Measurements from ENCODE around the gene DAZL. TPM values are rescaled to one million over a fixed set of nuclear protein-coding genes. Genes with fewer than 3 reads are reported as not detected.

The DAZL gene
- total RNA-seq, 1 experiment from 2014 or later: not detected

- ChIA-PET POLR2A (ENCODE audit: unreplicated experiment) (no interaction called here), CTCF (no interaction called here)
- no peak overlapping the region for H3K4me2 ChIP-seq
- no peak for DNase-seq
- no peaks in the 10 kb centered on the region for H3K4me1 ChIP-seq (replicated peaks; ENCODE audit: insufficient read depth)
- H3K36me3 ChIP-seq (ENCODE audit: low read depth): no peaks in the 10 kb centered on the region
- H3F3A ChIP-seq (ENCODE audit: insufficient read depth, low read depth): no peaks in the 10 kb centered on the region
- H4K20me1 ChIP-seq (ENCODE audit: insufficient read depth): no peaks in the 10 kb centered on the region
- H2AFZ ChIP-seq: no peak overlapping the region
- intact Hi-C loops (cut with micrococcal nuclease; ENCODE audit: unreplicated experiment): loop anchor here (10.0 kb wide), 1 partner anchor 805 kb away; no protein-coding TSS in a partner anchor
- TF ChIP-seq, protein P1, sequence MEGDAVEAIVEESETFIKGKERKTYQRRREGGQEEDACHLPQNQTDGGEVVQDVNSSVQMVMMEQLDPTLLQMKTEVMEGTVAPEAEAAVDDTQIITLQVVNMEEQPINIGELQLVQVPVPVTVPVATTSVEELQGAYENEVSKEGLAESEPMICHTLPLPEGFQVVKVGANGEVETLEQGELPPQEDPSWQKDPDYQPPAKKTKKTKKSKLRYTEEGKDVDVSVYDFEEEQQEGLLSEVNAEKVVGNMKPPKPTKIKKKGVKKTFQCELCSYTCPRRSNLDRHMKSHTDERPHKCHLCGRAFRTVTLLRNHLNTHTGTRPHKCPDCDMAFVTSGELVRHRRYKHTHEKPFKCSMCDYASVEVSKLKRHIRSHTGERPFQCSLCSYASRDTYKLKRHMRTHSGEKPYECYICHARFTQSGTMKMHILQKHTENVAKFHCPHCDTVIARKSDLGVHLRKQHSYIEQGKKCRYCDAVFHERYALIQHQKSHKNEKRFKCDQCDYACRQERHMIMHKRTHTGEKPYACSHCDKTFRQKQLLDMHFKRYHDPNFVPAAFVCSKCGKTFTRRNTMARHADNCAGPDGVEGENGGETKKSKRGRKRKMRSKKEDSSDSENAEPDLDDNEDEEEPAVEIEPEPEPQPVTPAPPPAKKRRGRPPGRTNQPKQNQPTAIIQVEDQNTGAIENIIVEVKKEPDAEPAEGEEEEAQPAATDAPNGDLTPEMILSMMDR (conservative IDR thresholded peaks at IDR 0.05): no peak
- no peaks in the 10 kb centered on the region for H3K9me3 ChIP-seq (ENCODE audit: insufficient read depth, low read depth)
- no TSS peak for BruUV-seq (replicated peaks)
- no peaks in the 10 kb centered on the region for H3K79me2 ChIP-seq (ENCODE audit: low read depth)
- H3K4me3 ChIP-seq: no peak overlapping the region
- peaks cover 5% of the 10 kb centered on the region; the same call in 1 of the 2 replicates for H3K9me2 ChIP-seq (ENCODE audit: insufficient read depth)
- no peaks in the 10 kb centered on the region for H3K27me3 ChIP-seq (ENCODE audit: insufficient read depth, low read depth)
- no peak overlapping the region for H3K27ac ChIP-seq
Observed at GRCh38 chr3:16589867-16590624, 15.2 kb downstream of the DAZL start.

GRCh38 chr3:16589120-16589519 lies 16.1 kb downstream of the DAZL start:
- Histone ChIP-seq H3K4me1 (replicated peaks; ENCODE audit: insufficient read depth) (no peaks in the 10 kb centered on the region), H3K27me3 (ENCODE audit: insufficient read depth, low read depth) (no peaks in the 10 kb centered on the region), H3K4me2 (no peak overlapping the region), H4K20me1 (ENCODE audit: insufficient read depth) (no peaks in the 10 kb centered on the region), H2AFZ (no peak overlapping the region), H3K9me2 (ENCODE audit: insufficient read depth) (peaks cover 4% of the 10 kb centered on the region; the same call in 1 of the 2 replicates), H3K27ac (no peak overlapping the region), H3K36me3 (ENCODE audit: low read depth) (no peaks in the 10 kb centered on the region), H3K79me2 (ENCODE audit: low read depth) (no peaks in the 10 kb centered on the region), H3F3A (ENCODE audit: insufficient read depth, low read depth) (no peaks in the 10 kb centered on the region), H3K4me3 (no peak overlapping the region), H3K9me3 (ENCODE audit: insufficient read depth, low read depth) (no peaks in the 10 kb centered on the region)
- ChIA-PET POLR2A (ENCODE audit: unreplicated experiment) (no interaction called here), CTCF (no interaction called here)
- no peak for TF ChIP-seq EZH2 (IDR thresholded peaks at IDR 0.05; ENCODE audit: low read depth)
- DNase-seq: no peak
- BruUV-seq (replicated peaks): no TSS peak
- intact Hi-C loops (cut with micrococcal nuclease; ENCODE audit: unreplicated experiment): no loop called here

DNA sequence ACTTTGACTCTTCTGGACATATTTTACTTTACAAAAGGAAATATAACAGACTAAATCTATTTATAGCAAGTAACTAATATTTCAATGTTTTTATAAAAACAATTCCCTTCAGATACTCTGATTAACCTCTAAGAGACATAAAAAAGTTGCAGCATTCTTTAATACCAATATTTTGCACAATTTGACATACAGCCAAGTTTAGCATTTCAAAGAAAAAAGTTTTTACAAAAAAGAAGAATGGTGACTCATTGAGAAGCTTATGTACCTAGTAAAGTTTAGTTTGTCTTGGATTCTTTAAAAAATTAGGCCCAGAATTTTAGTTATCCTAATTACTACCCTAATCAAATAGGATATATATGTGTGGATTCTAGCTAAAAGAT lies 17.6 kb downstream of the DAZL start:
- Histone ChIP-seq H3K9me2 (ENCODE audit: insufficient read depth) (no peaks in the 10 kb centered on the region), H3K27ac (no peak overlapping the region), H3K79me2 (ENCODE audit: low read depth) (no peaks in the 10 kb centered on the region), H3K4me1 (replicated peaks; ENCODE audit: insufficient read depth) (no peaks in the 10 kb centered on the region), H3F3A (ENCODE audit: insufficient read depth, low read depth) (no peaks in the 10 kb centered on the region), H2AFZ (no peak overlapping the region), H3K4me2 (no peak overlapping the region), H4K20me1 (ENCODE audit: insufficient read depth) (no peaks in the 10 kb centered on the region), H3K27me3 (ENCODE audit: insufficient read depth, low read depth) (no peaks in the 10 kb centered on the region), H3K36me3 (ENCODE audit: low read depth) (no peaks in the 10 kb centered on the region), H3K4me3 (no peak overlapping the region), H3K9me3 (ENCODE audit: insufficient read depth, low read depth) (no peaks in the 10 kb centered on the region)
- DNase-seq: no peak
- POLR2A ChIA-PET (ENCODE audit: unreplicated experiment): no interaction called here
- no TSS peak for BruUV-seq (replicated peaks)
- intact Hi-C loops (cut with micrococcal nuclease; ENCODE audit: unreplicated experiment): no loop called here
- TF ChIP-seq, protein P1 (conservative IDR thresholded peaks at IDR 0.05): no peak
- no peak for TF ChIP-seq EZH2 (IDR thresholded peaks at IDR 0.05; ENCODE audit: low read depth)
- CTCF ChIA-PET: no interaction called here

All from PC-9 (cell line).